ENCODE results near the gene CATSPERZ. TPM values are rescaled to one million over a fixed set of nuclear protein-coding genes. Genes with fewer than 3 reads are reported as not detected.

Gene CATSPERZ
- total RNA-seq, 1 donor from 2014 or later: not detected

- intact Hi-C loops (cut with DNase I): no loop called here
- peak overlapping the region; percentile 89 for H3K4me3 ChIP-seq
- no peak overlapping the region for H3K27ac ChIP-seq
- TF ChIP-seq CTCF (IDR thresholded peaks at IDR 0.05): no peak
- no peaks in the 10 kb centered on the region for H3K9me3 ChIP-seq
- peaks cover 20% of the 10 kb centered on the region for H3K4me1 ChIP-seq
- peak; percentile 54 for DNase-seq
- H3K36me3 ChIP-seq: peaks cover 31% of the 10 kb centered on the region
- ATAC-seq: no peak
- H3K27me3 ChIP-seq: no peaks in the 10 kb centered on the region
These were observed 47.1 kb upstream of the CATSPERZ start for GRCh38 chr11:64253043-64253442.

GRCh38 chr11:64253481-64253880, 46.7 kb upstream of the CATSPERZ start:
- Histone ChIP-seq H3K4me3 (no peak overlapping the region), H3K4me1 (peaks cover 20% of the 10 kb centered on the region), H3K9me3 (no peaks in the 10 kb centered on the region), H3K36me3 (peaks cover 35% of the 10 kb centered on the region), H3K27ac (no peak overlapping the region), H3K27me3 (no peaks in the 10 kb centered on the region)
- intact Hi-C loops (cut with DNase I): no loop called here
- ATAC-seq: no peak
- TF ChIP-seq CTCF (IDR thresholded peaks at IDR 0.05): no peak
- DNase-seq: peak; percentile 61

- Histone ChIP-seq H3K27ac (no peak overlapping the region), H3K4me3 (no peak overlapping the region), H3K36me3 (peaks cover 44% of the 10 kb centered on the region), H3K9me3 (no peaks in the 10 kb centered on the region), H3K4me1 (peaks cover 20% of the 10 kb centered on the region), H3K27me3 (no peaks in the 10 kb centered on the region)
- peak; percentile 62 for DNase-seq
- TF ChIP-seq CTCF (IDR thresholded peaks at IDR 0.05): no peak
- no peak for ATAC-seq
- intact Hi-C loops (cut with DNase I): no loop called here
These were observed 45.8 kb upstream of the CATSPERZ start for GRCh38 chr11:64254326-64254725.

- H3K36me3 ChIP-seq: peaks cover 47% of the 10 kb centered on the region
- H3K4me3 ChIP-seq: no peak overlapping the region
- no peak overlapping the region for H3K27ac ChIP-seq
- peaks cover 20% of the 10 kb centered on the region for H3K4me1 ChIP-seq
- no peak for TF ChIP-seq CTCF (IDR thresholded peaks at IDR 0.05)
- DNase-seq: no peak
- H3K9me3 ChIP-seq: no peaks in the 10 kb centered on the region
- intact Hi-C loops (cut with DNase I): no loop called here
- no peaks in the 10 kb centered on the region for H3K27me3 ChIP-seq
- ATAC-seq: no peak
These were observed 44.7 kb upstream of the CATSPERZ start for GRCh38 chr11:64255135-64256128.

GRCh38 chr11:64256300-64256699, 43.9 kb upstream of the CATSPERZ start:
- peaks cover 52% of the 10 kb centered on the region for H3K36me3 ChIP-seq
- intact Hi-C loops (cut with DNase I): no loop called here
- H3K9me3 ChIP-seq: no peaks in the 10 kb centered on the region
- no peaks in the 10 kb centered on the region for H3K27me3 ChIP-seq
- DNase-seq (no peak), ATAC-seq (no peak)
- no peak overlapping the region for H3K27ac ChIP-seq
- peaks cover 14% of the 10 kb centered on the region for H3K4me1 ChIP-seq
- TF ChIP-seq CTCF (IDR thresholded peaks at IDR 0.05): no peak
- H3K4me3 ChIP-seq: no peak overlapping the region
